HL-60 (cell line): ENCODE measurements around the gene KXD1.

Source experiments
- GABPA ChIP-seq: IDR thresholded peaks from 2 replicates; pipeline ENCODE4 v1.6.1; 2012; ENCODE audit warnings: low read depth
- POLR2AphosphoS5 ChIP-seq: IDR thresholded peaks from 2 replicates; pipeline ENCODE4 v1.6.1; 2012; ENCODE audit warnings: low read depth
- SPI1 ChIP-seq: IDR thresholded peaks from 2 replicates; pipeline ENCODE4 v1.6.1; 2012; ENCODE audit warnings: low read depth, mild to moderate bottlenecking, borderline replicate concordance
- TF ChIP-seq, protein P1 (sequence below): IDR thresholded peaks from one replicate; pipeline ENCODE4 v1.5.1; 2011; ENCODE audit warnings: low read length, control low read depth, inconsistent platforms; ENCODE audit not compliant: insufficient read depth
- TF ChIP-seq, protein P2 (sequence below): IDR thresholded peaks from 2 replicates; pipeline ENCODE4 v1.6.1; 2012; ENCODE audit warnings: low read depth; ENCODE audit not compliant: insufficient replicate concordance

DNA sequence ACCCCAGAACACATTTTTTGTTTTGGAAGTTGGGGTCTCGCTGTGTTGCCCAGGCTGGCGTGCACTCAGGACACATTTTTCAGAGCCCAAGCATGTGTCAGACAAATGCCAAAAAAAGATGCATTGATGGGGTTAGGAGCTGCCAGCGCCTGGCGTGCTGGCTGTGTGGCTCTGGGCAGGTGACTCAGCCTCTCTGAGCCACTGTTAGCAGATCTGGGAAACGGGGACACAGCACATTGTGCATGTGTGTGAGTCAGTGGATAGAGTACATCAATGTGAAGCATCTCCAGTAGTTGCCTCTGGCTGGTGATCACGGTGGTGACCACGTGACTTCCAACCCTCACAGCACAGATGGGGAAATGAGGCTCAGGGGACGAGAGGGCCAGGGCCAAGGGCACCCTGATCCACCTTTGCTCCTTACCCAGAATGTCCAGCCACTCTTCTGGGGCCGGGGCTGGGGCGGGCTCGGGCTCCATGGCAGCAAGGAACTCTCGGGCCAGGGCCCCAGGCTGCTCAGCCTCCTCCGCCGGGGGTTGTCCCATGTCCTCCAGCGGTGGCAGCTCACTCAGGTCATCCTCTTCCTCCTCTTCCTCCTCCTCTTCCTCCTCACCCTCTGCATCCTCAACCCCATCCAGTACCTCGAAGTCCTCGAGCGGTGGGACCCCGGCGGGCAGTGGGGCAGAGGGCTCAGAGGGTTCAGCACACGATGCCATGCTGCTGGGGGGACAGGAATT, 16.2 kb upstream of the KXD1 start:
- TF ChIP-seq, protein P1, sequence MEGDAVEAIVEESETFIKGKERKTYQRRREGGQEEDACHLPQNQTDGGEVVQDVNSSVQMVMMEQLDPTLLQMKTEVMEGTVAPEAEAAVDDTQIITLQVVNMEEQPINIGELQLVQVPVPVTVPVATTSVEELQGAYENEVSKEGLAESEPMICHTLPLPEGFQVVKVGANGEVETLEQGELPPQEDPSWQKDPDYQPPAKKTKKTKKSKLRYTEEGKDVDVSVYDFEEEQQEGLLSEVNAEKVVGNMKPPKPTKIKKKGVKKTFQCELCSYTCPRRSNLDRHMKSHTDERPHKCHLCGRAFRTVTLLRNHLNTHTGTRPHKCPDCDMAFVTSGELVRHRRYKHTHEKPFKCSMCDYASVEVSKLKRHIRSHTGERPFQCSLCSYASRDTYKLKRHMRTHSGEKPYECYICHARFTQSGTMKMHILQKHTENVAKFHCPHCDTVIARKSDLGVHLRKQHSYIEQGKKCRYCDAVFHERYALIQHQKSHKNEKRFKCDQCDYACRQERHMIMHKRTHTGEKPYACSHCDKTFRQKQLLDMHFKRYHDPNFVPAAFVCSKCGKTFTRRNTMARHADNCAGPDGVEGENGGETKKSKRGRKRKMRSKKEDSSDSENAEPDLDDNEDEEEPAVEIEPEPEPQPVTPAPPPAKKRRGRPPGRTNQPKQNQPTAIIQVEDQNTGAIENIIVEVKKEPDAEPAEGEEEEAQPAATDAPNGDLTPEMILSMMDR: no peak
- TF ChIP-seq GABPA: no peak
- TF ChIP-seq POLR2AphosphoS5: no peak
- TF ChIP-seq, protein P2, sequence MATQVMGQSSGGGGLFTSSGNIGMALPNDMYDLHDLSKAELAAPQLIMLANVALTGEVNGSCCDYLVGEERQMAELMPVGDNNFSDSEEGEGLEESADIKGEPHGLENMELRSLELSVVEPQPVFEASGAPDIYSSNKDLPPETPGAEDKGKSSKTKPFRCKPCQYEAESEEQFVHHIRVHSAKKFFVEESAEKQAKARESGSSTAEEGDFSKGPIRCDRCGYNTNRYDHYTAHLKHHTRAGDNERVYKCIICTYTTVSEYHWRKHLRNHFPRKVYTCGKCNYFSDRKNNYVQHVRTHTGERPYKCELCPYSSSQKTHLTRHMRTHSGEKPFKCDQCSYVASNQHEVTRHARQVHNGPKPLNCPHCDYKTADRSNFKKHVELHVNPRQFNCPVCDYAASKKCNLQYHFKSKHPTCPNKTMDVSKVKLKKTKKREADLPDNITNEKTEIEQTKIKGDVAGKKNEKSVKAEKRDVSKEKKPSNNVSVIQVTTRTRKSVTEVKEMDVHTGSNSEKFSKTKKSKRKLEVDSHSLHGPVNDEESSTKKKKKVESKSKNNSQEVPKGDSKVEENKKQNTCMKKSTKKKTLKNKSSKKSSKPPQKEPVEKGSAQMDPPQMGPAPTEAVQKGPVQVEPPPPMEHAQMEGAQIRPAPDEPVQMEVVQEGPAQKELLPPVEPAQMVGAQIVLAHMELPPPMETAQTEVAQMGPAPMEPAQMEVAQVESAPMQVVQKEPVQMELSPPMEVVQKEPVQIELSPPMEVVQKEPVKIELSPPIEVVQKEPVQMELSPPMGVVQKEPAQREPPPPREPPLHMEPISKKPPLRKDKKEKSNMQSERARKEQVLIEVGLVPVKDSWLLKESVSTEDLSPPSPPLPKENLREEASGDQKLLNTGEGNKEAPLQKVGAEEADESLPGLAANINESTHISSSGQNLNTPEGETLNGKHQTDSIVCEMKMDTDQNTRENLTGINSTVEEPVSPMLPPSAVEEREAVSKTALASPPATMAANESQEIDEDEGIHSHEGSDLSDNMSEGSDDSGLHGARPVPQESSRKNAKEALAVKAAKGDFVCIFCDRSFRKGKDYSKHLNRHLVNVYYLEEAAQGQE: no peak
- TF ChIP-seq SPI1: no peak
